Coronary artery (tissue), 2 donors: Measurements from ENCODE around the gene MED12L.

Experiments
- DNase-seq: peaks from one replicate; pipeline ENCODE4 v3.0.0-alpha.2; 2017; ENCODE audit warnings: low spot score
- H3K27ac ChIP-seq, 2 donors: fragments of 200-600 bp; sonication (generic); one replicate each; pipeline ENCODE4 v1.5.1; 2016 to 2019
- H3K4me3 ChIP-seq: fragments of 200-600 bp; sonication (generic); 2 replicates; pipeline ENCODE4 v1.5.1; 2016; ENCODE audit warnings: mild to moderate bottlenecking, moderate library complexity
- CTCF ChIP-seq: fragments of 200-600 bp; sonication (generic); IDR thresholded peaks from one replicate; pipeline ENCODE4 v1.5.1; 2019; ENCODE audit warnings: antibody characterized with exemption

The MED12L gene

GRCh38 chr3:151152455-151153079 is 67.1 kb downstream of the MED12L start:
- DNase-seq = no peak
- no peak overlapping the region for H3K4me3 ChIP-seq
- TF ChIP-seq CTCF = no peak
- H3K27ac ChIP-seq = no peak overlapping the region

GRCh38 chr3:151154566-151154965 is 69.1 kb downstream of the MED12L start:
- DNase-seq = no peak
- TF ChIP-seq CTCF = no peak
- Histone ChIP-seq H3K4me3 (no peak overlapping the region), H3K27ac (no peak overlapping the region)

- no peak overlapping the region for H3K4me3 ChIP-seq
- no peak for TF ChIP-seq CTCF
- H3K27ac ChIP-seq = no peak overlapping the region
- no peak for DNase-seq
Measured at GRCh38 chr3:151155409-151156128, 70.1 kb downstream of the MED12L start.

GRCh38 chr3:151156618-151157216 is 71.3 kb downstream of the MED12L start:
- no peak for DNase-seq
- H3K27ac ChIP-seq = no peak overlapping the region
- TF ChIP-seq CTCF = no peak
- no peak overlapping the region for H3K4me3 ChIP-seq

- no peak for DNase-seq
- TF ChIP-seq CTCF = no peak
- no peak overlapping the region for H3K27ac ChIP-seq
- no peak overlapping the region for H3K4me3 ChIP-seq
Measured at GRCh38 chr3:151159806-151160205, 74.3 kb downstream of the MED12L start.

GRCh38 chr3:151165226-151165625 is 79.8 kb downstream of the MED12L start:
- no peak for TF ChIP-seq CTCF
- no peak overlapping the region for H3K4me3 ChIP-seq
- DNase-seq = no peak
- no peak overlapping the region for H3K27ac ChIP-seq

GRCh38 chr3:151166161-151166560 is 80.7 kb downstream of the MED12L start:
- no peak for DNase-seq

More at GRCh38 chr3:151166161-151166560, 80.7 kb downstream of the MED12L start:
- no peak for TF ChIP-seq CTCF
- H3K4me3 ChIP-seq = no peak overlapping the region
- H3K27ac ChIP-seq = no peak overlapping the region
